Muscle layer of colon (tissue), 2 donors: ENCODE results near the gene ISCU.

Experiments used
- H3K27ac ChIP-seq: one replicate; pipeline ENCODE4 v1.7.0; 2013; ENCODE audit warnings: low read depth, mild to moderate bottlenecking, low read length, moderate library complexity
- H3K27me3 ChIP-seq, 2 donors: one replicate each; pipeline ENCODE4 v1.7.0; 2013; ENCODE audit warnings: low read length in 2 of 2, mild to moderate bottlenecking in 2 of 2; ENCODE audit not compliant: insufficient read depth in 2 of 2, control insufficient read depth in 1 of 2
- H3K36me3 ChIP-seq: one replicate; pipeline ENCODE4 v1.7.0; 2013; ENCODE audit warnings: mild to moderate bottlenecking, low read length; ENCODE audit not compliant: insufficient read depth
- H3K4me1 ChIP-seq: one replicate; pipeline ENCODE4 v1.7.0; 2013; ENCODE audit warnings: mild to moderate bottlenecking, low read length; ENCODE audit not compliant: insufficient read depth
- H3K4me3 ChIP-seq, 2 donors: one replicate each; pipeline ENCODE4 v1.7.0; 2013; ENCODE audit warnings: low read length in 2 of 2, low read depth in 1 of 2, mild to moderate bottlenecking in 1 of 2, moderate library complexity in 1 of 2
- H3K9ac ChIP-seq: one replicate; pipeline ENCODE4 v1.7.0; 2013; ENCODE audit warnings: low read length
- H3K9me3 ChIP-seq: one replicate; pipeline ENCODE4 v1.7.0; 2013; ENCODE audit warnings: mild to moderate bottlenecking, low read length
- donor health status: abdominal sarcoma.
- donor health status: Adenocarcinoma of cecum.

Gene ISCU

DNA sequence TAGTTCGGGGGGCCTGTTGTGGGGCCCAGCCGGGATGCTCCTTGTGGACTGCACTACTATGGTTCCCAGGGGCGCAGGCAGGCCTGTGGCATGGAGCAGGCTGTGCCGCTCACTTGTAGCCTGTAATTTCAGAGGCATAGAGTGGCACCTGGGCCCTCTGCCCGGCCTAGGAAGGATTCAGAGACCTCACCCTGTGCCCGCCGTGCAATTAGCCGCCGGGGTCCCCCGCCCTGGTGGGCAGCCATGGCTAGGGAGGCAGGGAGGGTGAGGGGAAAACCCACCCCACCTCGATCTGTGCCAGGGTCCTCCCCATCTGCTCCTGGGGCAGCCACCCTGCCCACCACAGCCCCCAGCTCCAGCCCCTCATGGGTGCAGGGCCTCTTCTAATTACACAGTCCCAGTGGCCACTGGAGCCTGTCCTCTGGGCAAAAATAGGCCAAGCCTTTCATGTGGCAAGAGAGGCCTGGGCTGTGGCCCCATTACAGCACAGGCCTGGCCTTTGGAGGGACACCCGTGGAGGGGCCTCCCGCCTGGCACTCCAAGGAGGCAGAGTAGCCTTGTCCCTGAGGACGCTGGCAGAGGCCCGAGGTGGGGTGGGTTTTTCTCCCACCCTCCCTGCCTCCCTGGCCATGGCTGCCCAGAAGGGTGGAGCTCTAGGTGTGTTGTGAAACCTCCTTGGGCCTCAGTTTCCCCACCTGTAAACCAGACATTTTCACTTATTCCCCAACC, 40.7 kb downstream of the ISCU start:
- H3K4me1 ChIP-seq = no peaks in the 10 kb centered on the region
- H3K9me3 ChIP-seq = no peaks in the 10 kb centered on the region
- H3K36me3 ChIP-seq = no peaks in the 10 kb centered on the region
- H3K9ac ChIP-seq = no peak overlapping the region
- H3K27me3 ChIP-seq = peaks cover 0 to 11% of the 10 kb centered on the region in 2 donors
- H3K27ac ChIP-seq = no peak overlapping the region
- H3K4me3 ChIP-seq = no peak overlapping the region

GRCh38 chr12:108603743-108604142, 41.3 kb downstream of the ISCU start:
- Histone ChIP-seq H3K9me3 (no peaks in the 10 kb centered on the region), H3K36me3 (no peaks in the 10 kb centered on the region), H3K9ac (no peak overlapping the region), H3K27me3 (peaks cover 0 to 13% of the 10 kb centered on the region in 2 donors), H3K4me1 (no peaks in the 10 kb centered on the region), H3K27ac (no peak overlapping the region), H3K4me3 (no peak overlapping the region)

DNA sequence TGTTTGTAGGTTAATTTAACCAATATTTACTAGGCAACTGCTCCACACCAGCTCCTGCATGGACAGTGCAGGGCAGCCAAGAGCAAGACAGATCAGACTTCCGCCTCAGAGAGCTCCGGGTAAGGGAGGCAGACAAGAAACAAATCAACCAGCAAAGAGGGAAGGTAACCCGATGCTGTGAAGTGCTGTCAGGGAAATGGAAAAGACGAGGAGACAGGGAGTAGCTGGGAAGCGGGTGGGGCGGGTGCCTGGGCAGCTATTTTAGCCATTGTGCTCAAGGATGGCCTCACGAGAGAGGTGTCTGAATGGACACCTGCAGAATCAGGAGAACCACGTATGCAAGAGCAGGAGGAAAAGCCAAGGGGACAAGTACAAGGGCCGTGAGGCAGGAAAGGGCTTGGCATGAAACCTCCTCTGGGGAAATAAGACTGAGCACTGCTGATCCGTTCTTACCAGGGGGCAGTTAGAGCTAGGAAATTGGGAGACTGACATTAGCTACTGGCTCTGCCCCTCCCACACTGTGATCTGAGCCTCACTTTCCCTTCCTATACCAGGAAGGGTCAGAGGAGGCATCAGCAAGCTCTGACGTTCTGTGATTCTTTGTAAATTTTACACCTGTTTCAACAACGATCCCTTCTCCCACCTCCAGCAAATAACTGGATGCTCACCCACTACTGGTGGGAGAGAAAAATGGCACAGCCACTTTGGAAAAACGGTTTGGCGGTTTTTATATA, 42.0 kb downstream of the ISCU start:
- H3K4me1 ChIP-seq = no peaks in the 10 kb centered on the region
- H3K36me3 ChIP-seq = no peaks in the 10 kb centered on the region
- no peak overlapping the region for H3K4me3 ChIP-seq
- H3K27ac ChIP-seq = no peak overlapping the region
- no peak overlapping the region for H3K9ac ChIP-seq
- H3K9me3 ChIP-seq = no peaks in the 10 kb centered on the region
- H3K27me3 ChIP-seq = peaks cover 0 to 13% of the 10 kb centered on the region in 2 donors

- Histone ChIP-seq H3K9me3 (no peaks in the 10 kb centered on the region), H3K4me1 (peaks cover 5% of the 10 kb centered on the region), H3K9ac (no peak overlapping the region), H3K4me3 (no peak overlapping the region), H3K36me3 (no peaks in the 10 kb centered on the region), H3K27ac (no peak overlapping the region), H3K27me3 (peaks cover 0 to 13% of the 10 kb centered on the region in 2 donors)
Observed at GRCh38 chr12:108605000-108605689, 42.7 kb downstream of the ISCU start.

GRCh38 chr12:108605690-108606406, 43.5 kb downstream of the ISCU start:
- Histone ChIP-seq H3K9ac (no peak overlapping the region), H3K27ac (no peak overlapping the region), H3K4me1 (peaks cover 7% of the 10 kb centered on the region), H3K27me3 (peaks cover 0 to 13% of the 10 kb centered on the region in 2 donors), H3K36me3 (no peaks in the 10 kb centered on the region), H3K4me3 (no peak overlapping the region), H3K9me3 (no peaks in the 10 kb centered on the region)

GRCh38 chr12:108606492-108606891, 44.1 kb downstream of the ISCU start:
- Histone ChIP-seq H3K9me3 (no peaks in the 10 kb centered on the region), H3K4me3 (no peak overlapping the region), H3K9ac (no peak overlapping the region), H3K27ac (no peak overlapping the region), H3K36me3 (no peaks in the 10 kb centered on the region), H3K27me3 (peaks cover 0 to 13% of the 10 kb centered on the region in 2 donors), H3K4me1 (peaks cover 7% of the 10 kb centered on the region)

DNA sequence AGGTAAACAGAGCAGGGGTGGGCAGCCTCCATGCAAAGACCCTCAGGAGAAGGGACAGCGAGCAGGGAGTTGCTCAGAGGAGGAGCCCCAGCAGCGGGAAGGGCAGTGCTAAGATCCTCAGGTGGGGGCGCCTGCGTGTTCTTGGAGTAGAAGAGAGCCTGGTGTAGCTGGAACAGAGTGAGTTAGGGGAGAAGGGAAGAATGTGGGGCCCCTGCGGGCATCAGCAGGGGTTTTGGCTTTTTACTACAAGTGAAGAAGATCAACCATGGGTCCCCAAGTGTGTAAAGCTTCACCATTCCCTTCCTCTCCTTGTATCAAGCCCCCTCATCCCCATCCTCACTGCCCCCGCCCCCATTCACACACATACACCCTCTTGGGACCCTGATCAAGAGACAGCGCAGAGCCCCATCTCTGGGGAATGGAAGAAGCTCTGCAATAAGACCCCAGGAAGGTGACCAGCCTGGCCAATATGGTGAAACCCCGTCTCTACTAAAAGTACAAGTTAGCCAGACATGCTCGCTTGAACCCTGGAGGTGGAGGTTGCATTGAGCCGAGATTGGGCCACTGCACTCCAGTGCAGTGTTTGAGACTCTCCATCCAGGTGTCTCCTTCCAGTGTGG, 45.7 kb downstream of the ISCU start:
- Histone ChIP-seq H3K4me1 (peaks cover 7% of the 10 kb centered on the region), H3K9me3 (no peaks in the 10 kb centered on the region), H3K27me3 (peaks cover 0 to 13% of the 10 kb centered on the region in 2 donors), H3K36me3 (no peaks in the 10 kb centered on the region), H3K4me3 (no peak overlapping the region), H3K27ac (no peak overlapping the region), H3K9ac (no peak overlapping the region)

DNA sequence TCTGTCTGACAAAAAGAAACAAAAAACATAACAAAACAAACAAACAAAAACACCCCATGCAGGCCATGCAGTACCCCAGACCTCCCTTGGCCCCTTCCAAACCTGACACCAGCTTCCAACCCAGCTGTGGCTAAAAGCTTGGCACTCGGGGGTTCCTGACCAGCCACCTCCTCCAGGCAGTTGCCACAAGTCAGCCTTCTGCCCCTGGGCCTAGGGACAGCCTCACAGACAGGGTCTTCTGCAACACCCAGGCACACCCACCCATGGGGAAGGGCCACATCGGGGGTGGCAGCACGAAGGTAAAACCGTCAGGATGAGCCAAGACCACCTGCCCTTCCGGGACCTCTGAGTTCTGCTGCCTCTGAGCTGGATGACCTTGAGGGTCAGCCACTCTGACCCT, 46.2 kb downstream of the ISCU start:
- Histone ChIP-seq H3K27me3 (peaks cover 0 to 13% of the 10 kb centered on the region in 2 donors), H3K9me3 (no peaks in the 10 kb centered on the region), H3K9ac (no peak overlapping the region), H3K4me3 (no peak overlapping the region), H3K4me1 (peaks cover 7% of the 10 kb centered on the region), H3K36me3 (no peaks in the 10 kb centered on the region), H3K27ac (no peak overlapping the region)

- H3K9ac ChIP-seq = no peak overlapping the region
- H3K27me3 ChIP-seq = peaks cover 0 to 7% of the 10 kb centered on the region in 2 donors
- H3K9me3 ChIP-seq = no peaks in the 10 kb centered on the region
- H3K4me3 ChIP-seq = no peak overlapping the region
- peaks cover 7% of the 10 kb centered on the region for H3K4me1 ChIP-seq
- H3K36me3 ChIP-seq = no peaks in the 10 kb centered on the region
- H3K27ac ChIP-seq = no peak overlapping the region
Observed at GRCh38 chr12:108609537-108610335, 47.3 kb downstream of the ISCU start.

DNA sequence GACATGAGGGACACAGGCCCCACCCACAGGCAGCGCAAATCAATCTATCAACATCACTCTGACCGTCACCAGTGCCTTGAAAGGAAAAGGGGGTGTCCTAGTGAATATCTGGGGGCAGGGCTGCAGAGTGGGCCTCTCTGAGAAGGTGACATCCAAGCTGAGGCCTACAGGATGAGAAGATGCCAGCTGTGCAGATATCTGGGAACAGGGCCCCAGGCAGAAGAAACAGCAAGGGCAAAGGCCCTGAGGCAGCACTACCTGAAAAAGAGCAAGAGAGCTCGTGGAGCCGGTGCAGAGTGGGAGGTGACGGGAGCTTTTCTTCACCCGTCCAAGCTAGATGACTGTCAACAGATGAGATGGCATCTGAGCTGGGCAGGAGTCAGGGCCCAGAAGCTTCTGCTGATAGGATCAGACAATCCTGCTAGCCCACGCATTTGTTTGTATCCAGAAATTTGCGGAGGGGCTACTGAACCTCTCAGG, 48.0 kb downstream of the ISCU start:
- no peak overlapping the region for H3K9ac ChIP-seq
- no peak overlapping the region for H3K27ac ChIP-seq
- no peaks in the 10 kb centered on the region for H3K36me3 ChIP-seq
- H3K9me3 ChIP-seq = no peaks in the 10 kb centered on the region
- H3K4me1 ChIP-seq = peaks cover 7% of the 10 kb centered on the region
- H3K27me3 ChIP-seq = peaks cover 0 to 7% of the 10 kb centered on the region in 2 donors
- H3K4me3 ChIP-seq = no peak overlapping the region
